DMS79 treated with DMSO at 0.1 percent for 48 hours (cell line): ENCODE results near the gene SNX30.

ENCODE experiments used
- DNase-seq: peaks from one replicate; lab custom pipeline; 2025; lab: John Stamatoyannopoulos, UW

The SNX30 gene

GRCh38 chr9:112885324-112885723, 134.8 kb downstream of the SNX30 start:
- no peak for DNase-seq

DNA sequence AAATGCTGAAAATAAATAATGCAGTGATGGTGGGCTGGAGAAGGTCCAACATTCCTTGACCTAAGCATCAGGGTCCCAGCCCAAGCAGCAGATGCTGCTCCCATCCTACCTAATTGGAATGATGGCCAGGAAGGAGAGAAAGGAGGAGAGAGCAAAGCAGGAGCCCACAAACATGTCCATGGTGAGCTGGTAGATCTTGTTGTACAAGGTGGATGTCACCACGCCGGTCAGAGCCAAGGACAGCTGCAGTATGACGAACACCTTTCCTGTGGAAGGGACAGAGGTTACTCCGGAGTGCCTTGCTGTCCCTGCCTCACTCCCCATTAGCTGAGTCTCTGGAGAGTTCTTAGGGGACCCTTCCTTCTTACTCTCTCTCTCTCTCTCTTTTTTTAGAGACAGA, 135.8 kb downstream of the SNX30 start:
- DNase-seq, result no peak

- DNase-seq, result no peak
Measured at GRCh38 chr9:112887381-112887780, 136.8 kb downstream of the SNX30 start.

- no peak for DNase-seq
Measured at GRCh38 chr9:112890106-112891081, 139.8 kb downstream of the SNX30 start, which contains the start of gene SLC46A2. SLC46A2 (minus strand) TSS chr9:112890876; CDS start chr9:112890681, 195 bp downstream.

GRCh38 chr9:112891521-112891920, 141.0 kb downstream of the SNX30 start:
- no peak for DNase-seq

GRCh38 chr9:112892981-112893380, 142.4 kb downstream of the SNX30 start:
- no peak for DNase-seq

GRCh38 chr9:112894041-112894440, 143.5 kb downstream of the SNX30 start:
- no peak for DNase-seq

DNA sequence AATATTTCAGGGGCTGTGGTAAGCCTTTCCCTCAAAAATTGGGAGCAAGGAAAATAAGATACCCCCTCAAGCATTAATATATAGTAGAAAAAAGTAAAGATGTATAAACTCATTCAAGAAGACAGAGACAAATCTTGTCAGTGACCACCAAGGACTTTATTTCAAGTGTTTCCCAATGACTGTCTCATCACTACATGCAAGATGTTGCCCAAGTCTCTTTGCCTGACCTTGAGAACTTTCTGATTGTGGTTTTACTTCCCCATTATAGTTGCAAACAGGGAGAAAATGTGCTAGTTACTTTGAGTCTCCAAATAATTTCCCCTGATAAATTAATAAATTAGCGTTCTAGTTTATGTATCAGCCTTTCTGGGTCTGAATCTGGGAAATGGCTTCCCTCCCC, 144.1 kb downstream of the SNX30 start:
- DNase-seq, result no peak

DNA sequence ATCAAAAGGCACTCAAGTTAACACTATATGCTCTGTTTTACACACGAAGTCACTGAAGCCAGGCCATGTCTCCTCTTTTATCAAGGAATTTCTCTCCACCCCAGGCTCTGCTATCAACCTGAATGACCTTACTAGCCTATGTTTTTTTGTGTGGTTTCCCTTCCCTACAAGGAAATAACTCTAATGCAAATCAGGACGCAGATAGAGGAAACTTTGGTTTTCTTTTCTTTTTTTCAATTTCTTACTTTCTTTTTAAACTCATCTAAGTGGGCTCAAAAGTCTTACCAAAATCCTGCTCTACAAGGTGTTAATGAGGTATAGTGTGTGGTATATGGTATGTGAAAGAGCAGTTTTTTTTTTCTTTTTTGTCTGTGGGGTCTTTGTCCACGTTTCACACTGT, 145.6 kb downstream of the SNX30 start:
- no peak for DNase-seq

DNA sequence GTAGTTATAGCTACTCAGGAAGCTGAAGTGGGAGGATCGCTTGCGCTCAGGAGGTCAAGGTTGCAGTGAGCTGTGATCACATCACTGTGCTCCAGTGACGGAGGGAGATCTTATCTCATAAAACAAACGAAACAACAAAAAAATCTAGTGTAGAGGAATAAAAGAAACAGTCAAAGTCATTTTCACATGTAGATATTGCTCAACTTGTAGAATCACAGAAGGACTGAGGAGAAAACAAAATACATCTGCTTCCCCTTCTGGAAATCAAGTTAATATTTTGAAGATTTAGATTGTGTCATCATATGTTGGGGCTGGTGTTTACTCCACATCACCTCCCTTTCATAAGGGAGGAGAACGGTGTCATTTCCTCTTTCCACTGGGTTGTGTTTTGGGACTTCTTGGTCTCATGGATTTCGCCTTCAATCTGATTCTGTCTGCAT, 148.3 kb downstream of the SNX30 start:
- peak; percentile 15 for DNase-seq

- no peak for DNase-seq
Measured at GRCh38 chr9:112900488-112900887, 149.9 kb downstream of the SNX30 start.

DNA sequence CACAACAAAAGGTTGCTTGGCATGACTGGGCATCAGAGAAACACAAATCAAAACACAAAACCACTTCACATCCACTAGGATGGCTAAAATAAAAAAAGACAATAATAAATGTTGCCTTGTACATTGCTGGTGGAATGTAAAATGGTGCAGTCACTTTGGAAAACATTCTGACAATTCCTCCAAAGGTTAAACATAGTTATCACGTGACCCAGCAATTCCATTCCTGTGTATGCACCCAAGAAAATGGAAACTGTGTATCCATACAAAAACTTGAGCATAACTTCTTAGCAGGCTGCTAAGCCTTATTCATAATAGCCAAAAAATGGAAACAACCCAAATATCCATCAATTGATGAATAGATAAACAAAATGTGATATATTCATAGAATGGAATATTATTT, 150.3 kb downstream of the SNX30 start:
- no peak for DNase-seq

GRCh38 chr9:112905084-112905483, 154.5 kb downstream of the SNX30 start:
- no peak for DNase-seq

GRCh38 chr9:112911736-112912135, 161.2 kb downstream of the SNX30 start:
- no peak for DNase-seq

GRCh38 chr9:112912636-112913035, 162.1 kb downstream of the SNX30 start:
- DNase-seq, result no peak

DNA sequence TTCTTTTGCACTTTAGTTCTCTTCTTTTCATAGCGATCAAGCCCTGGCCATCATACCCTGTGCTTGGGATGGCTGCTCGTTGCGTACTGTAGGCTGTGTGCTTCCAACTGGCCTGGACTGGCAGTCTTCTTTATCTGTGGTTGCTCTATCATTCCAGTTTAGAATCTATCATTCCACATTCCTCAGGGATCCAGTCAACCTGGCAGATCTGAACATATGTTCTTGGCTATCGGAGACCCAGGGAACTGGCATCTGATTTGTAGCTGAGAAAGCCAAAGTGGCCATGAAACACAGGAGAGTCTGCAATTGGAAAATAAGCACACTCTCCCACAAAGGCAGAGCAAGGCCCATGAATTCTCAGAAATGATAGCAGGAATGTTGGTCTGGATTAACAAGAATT, 162.8 kb downstream of the SNX30 start:
- DNase-seq, result no peak

GRCh38 chr9:112914524-112914923, 164.0 kb downstream of the SNX30 start:
- no peak for DNase-seq

GRCh38 chr9:112917047-112917986, 166.8 kb downstream of the SNX30 start:
- no peak for DNase-seq

DNA sequence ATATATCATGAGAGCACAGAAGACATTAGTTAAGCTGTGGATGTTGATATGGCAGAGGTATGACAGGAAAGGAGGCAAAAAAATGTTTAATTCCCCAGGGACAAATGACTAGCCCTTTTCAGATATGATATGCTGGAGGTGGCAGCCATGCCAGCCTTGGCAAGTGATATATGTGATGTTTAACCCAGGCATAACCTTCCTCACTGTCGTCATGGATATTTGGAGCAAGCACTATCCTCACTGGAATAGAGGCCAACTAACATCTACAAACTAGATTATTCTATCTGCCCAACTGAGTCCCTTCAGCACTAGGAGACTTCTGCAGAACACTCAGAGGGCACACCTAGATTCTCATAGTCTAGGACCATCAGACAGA, 167.4 kb downstream of the SNX30 start:
- DNase-seq, result no peak

DNA sequence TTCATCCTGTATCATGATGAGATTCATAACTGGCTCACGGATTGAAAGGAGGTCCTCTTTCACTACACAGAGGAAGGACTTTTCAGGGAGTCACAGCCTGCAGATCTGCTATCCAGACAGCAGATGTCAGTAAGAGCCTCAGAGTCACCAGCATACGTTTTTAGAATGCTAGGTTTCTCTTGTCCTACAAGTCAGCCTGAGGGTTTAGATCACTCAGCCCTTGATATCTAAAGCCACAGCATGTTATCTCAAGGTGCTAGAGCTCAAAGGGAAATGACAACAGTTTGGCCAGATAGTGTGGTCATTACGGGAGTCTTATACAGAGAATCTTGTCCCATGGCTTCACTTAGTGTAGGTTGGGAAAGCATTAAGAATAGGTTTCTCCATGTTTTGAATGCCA, 171.0 kb downstream of the SNX30 start:
- DNase-seq, result peak; percentile 10
